ENCODE measurements around the gene TTF1. TPM values are rescaled to one million over a fixed set of nuclear protein-coding genes. Genes with fewer than 3 reads are reported as not detected.
"Not testable (repeated sequence)": the region's sequence is repeated elsewhere in the genome, so short reads cannot be mapped to it uniquely, and the experiment has no call there.

TTF1 gene
- total RNA-seq, 1 donor from 2014 or later = 9.4 TPM

GRCh38 chr9:132401824-132402223, 4.8 kb downstream of the TTF1 start:
- peaks cover 19 to 31% (median 28%) of the 10 kb centered on the region in 3 donors for H3K36me3 ChIP-seq (ENCODE audit: control insufficient read depth in 3 of 3, insufficient read depth in 3 of 3, low read length in 3 of 3)
- peaks cover 7 to 12% (median 11%) of the 10 kb centered on the region in 3 donors for H3K4me1 ChIP-seq (ENCODE audit: control insufficient read depth in 3 of 3, insufficient read depth in 3 of 3, low read length in 3 of 3)
- H3K27me3 ChIP-seq (ENCODE audit: control insufficient read depth in 3 of 3, insufficient read depth in 3 of 3, low read length in 3 of 3) = no peaks in the 10 kb centered on the region
- no peaks in the 10 kb centered on the region for H3K9me3 ChIP-seq (ENCODE audit: control insufficient read depth in 3 of 3, low read length in 3 of 3)
- H3K27ac ChIP-seq (ENCODE audit: low read depth, low read length) = no peak overlapping the region
- H3K4me3 ChIP-seq (ENCODE audit: low read length in 3 of 3) = no peak overlapping the region
- no peak overlapping the region for H3K9ac ChIP-seq (ENCODE audit: low read depth in 1 of 3, low read length in 3 of 3)

GRCh38 chr9:132395560-132395959, 11.1 kb downstream of the TTF1 start:
- Histone ChIP-seq H3K4me1 (ENCODE audit: control insufficient read depth in 3 of 3, insufficient read depth in 3 of 3, low read length in 3 of 3) (peaks cover 0 to 3% (median 0%) of the 10 kb centered on the region in 3 donors), H3K36me3 (ENCODE audit: control insufficient read depth in 3 of 3, insufficient read depth in 3 of 3, low read length in 3 of 3) (peaks cover 35 to 66% (median 58%) of the 10 kb centered on the region in 3 donors), H3K9me3 (ENCODE audit: control insufficient read depth in 3 of 3, low read length in 3 of 3) (no peaks in the 10 kb centered on the region)

GRCh38 chr9:132391449-132391848, 15.2 kb downstream of the TTF1 start:
- no peaks in the 10 kb centered on the region for H3K27me3 ChIP-seq (ENCODE audit: control insufficient read depth in 3 of 3, insufficient read depth in 3 of 3, low read length in 3 of 3)
- no peak overlapping the region for H3K9ac ChIP-seq (ENCODE audit: low read depth in 1 of 3, low read length in 3 of 3)
- H3K4me3 ChIP-seq (ENCODE audit: low read length in 3 of 3) = no peak overlapping the region
- peaks cover 0 to 3% (median 0%) of the 10 kb centered on the region in 3 donors for H3K4me1 ChIP-seq (ENCODE audit: control insufficient read depth in 3 of 3, insufficient read depth in 3 of 3, low read length in 3 of 3)
- no peak overlapping the region for H3K27ac ChIP-seq (ENCODE audit: low read depth, low read length)
- no peaks in the 10 kb centered on the region for H3K9me3 ChIP-seq (ENCODE audit: control insufficient read depth in 3 of 3, low read length in 3 of 3)
- peaks cover 44 to 74% (median 64%) of the 10 kb centered on the region in 3 donors for H3K36me3 ChIP-seq (ENCODE audit: control insufficient read depth in 3 of 3, insufficient read depth in 3 of 3, low read length in 3 of 3)

More at GRCh38 chr9:132395560-132395959, 11.1 kb downstream of the TTF1 start:
- Histone ChIP-seq H3K4me3 (ENCODE audit: low read length in 3 of 3) (no peak overlapping the region), H3K27ac (ENCODE audit: low read depth, low read length) (no peak overlapping the region), H3K9ac (ENCODE audit: low read depth in 1 of 3, low read length in 3 of 3) (no peak overlapping the region), H3K27me3 (ENCODE audit: control insufficient read depth in 3 of 3, insufficient read depth in 3 of 3, low read length in 3 of 3) (no peaks in the 10 kb centered on the region)

GRCh38 chr9:132390966-132391365, 15.7 kb downstream of the TTF1 start:
- H3K36me3 ChIP-seq (ENCODE audit: control insufficient read depth in 3 of 3, insufficient read depth in 3 of 3, low read length in 3 of 3) = peaks cover 42 to 74% (median 63%) of the 10 kb centered on the region in 3 donors
- no peak overlapping the region for H3K9ac ChIP-seq (ENCODE audit: low read depth in 1 of 3, low read length in 3 of 3)
- H3K4me1 ChIP-seq (ENCODE audit: control insufficient read depth in 3 of 3, insufficient read depth in 3 of 3, low read length in 3 of 3) = peaks cover 0 to 3% (median 0%) of the 10 kb centered on the region in 3 donors
- no peaks in the 10 kb centered on the region for H3K27me3 ChIP-seq (ENCODE audit: control insufficient read depth in 3 of 3, insufficient read depth in 3 of 3, low read length in 3 of 3)
- no peak overlapping the region for H3K4me3 ChIP-seq (ENCODE audit: low read length in 3 of 3)
- H3K9me3 ChIP-seq (ENCODE audit: control insufficient read depth in 3 of 3, low read length in 3 of 3) = no peaks in the 10 kb centered on the region
- no peak overlapping the region for H3K27ac ChIP-seq (ENCODE audit: low read depth, low read length)

- no peak overlapping the region for H3K4me3 ChIP-seq (ENCODE audit: low read length in 3 of 3)
- no peak overlapping the region for H3K27ac ChIP-seq (ENCODE audit: low read depth, low read length)
- H3K36me3 ChIP-seq (ENCODE audit: control insufficient read depth in 3 of 3, insufficient read depth in 3 of 3, low read length in 3 of 3) = peaks cover 39 to 75% (median 59%) of the 10 kb centered on the region in 3 donors
- H3K9me3 ChIP-seq (ENCODE audit: control insufficient read depth in 3 of 3, low read length in 3 of 3) = no peaks in the 10 kb centered on the region
- H3K4me1 ChIP-seq (ENCODE audit: control insufficient read depth in 3 of 3, insufficient read depth in 3 of 3, low read length in 3 of 3) = no peaks in the 10 kb centered on the region
- no peaks in the 10 kb centered on the region for H3K27me3 ChIP-seq (ENCODE audit: control insufficient read depth in 3 of 3, insufficient read depth in 3 of 3, low read length in 3 of 3)
- no peak overlapping the region for H3K9ac ChIP-seq (ENCODE audit: low read depth in 1 of 3, low read length in 3 of 3)
These were observed 19.5 kb downstream of the TTF1 start for GRCh38 chr9:132387133-132387532.

- no peak overlapping the region for H3K9ac ChIP-seq (ENCODE audit: low read depth in 1 of 3, low read length in 3 of 3)
- H3K36me3 ChIP-seq (ENCODE audit: control insufficient read depth in 3 of 3, insufficient read depth in 3 of 3, low read length in 3 of 3) = peaks cover 25 to 56% (median 48%) of the 10 kb centered on the region in 3 donors
- H3K27ac ChIP-seq (ENCODE audit: low read depth, low read length) = no peak overlapping the region
- no peaks in the 10 kb centered on the region for H3K9me3 ChIP-seq (ENCODE audit: control insufficient read depth in 3 of 3, low read length in 3 of 3)
- H3K4me3 ChIP-seq (ENCODE audit: low read length in 3 of 3) = no peak overlapping the region
- H3K27me3 ChIP-seq (ENCODE audit: control insufficient read depth in 3 of 3, insufficient read depth in 3 of 3, low read length in 3 of 3) = no peaks in the 10 kb centered on the region
- no peaks in the 10 kb centered on the region for H3K4me1 ChIP-seq (ENCODE audit: control insufficient read depth in 3 of 3, insufficient read depth in 3 of 3, low read length in 3 of 3)
These were observed 22.3 kb downstream of the TTF1 start for GRCh38 chr9:132384376-132384775.

- Histone ChIP-seq H3K36me3 (ENCODE audit: control insufficient read depth in 3 of 3, insufficient read depth in 3 of 3, low read length in 3 of 3) (peaks cover 27 to 58% (median 50%) of the 10 kb centered on the region in 3 donors), H3K9me3 (ENCODE audit: control insufficient read depth in 3 of 3, low read length in 3 of 3) (no peaks in the 10 kb centered on the region), H3K27me3 (ENCODE audit: control insufficient read depth in 3 of 3, insufficient read depth in 3 of 3, low read length in 3 of 3) (no peaks in the 10 kb centered on the region), H3K4me3 (ENCODE audit: low read length in 3 of 3) (no peak overlapping the region), H3K27ac (ENCODE audit: low read depth, low read length) (no peak overlapping the region), H3K9ac (ENCODE audit: low read depth in 1 of 3, low read length in 3 of 3) (no peak overlapping the region), H3K4me1 (ENCODE audit: control insufficient read depth in 3 of 3, insufficient read depth in 3 of 3, low read length in 3 of 3) (no peaks in the 10 kb centered on the region)
These were observed 23.2 kb downstream of the TTF1 start for GRCh38 chr9:132383462-132383883.

- no peak overlapping the region for H3K4me3 ChIP-seq (ENCODE audit: low read length in 3 of 3)
- H3K4me1 ChIP-seq (ENCODE audit: control insufficient read depth in 3 of 3, insufficient read depth in 3 of 3, low read length in 3 of 3) = no peaks in the 10 kb centered on the region
- no peak overlapping the region for H3K27ac ChIP-seq (ENCODE audit: low read depth, low read length)
- H3K36me3 ChIP-seq (ENCODE audit: control insufficient read depth in 3 of 3, insufficient read depth in 3 of 3, low read length in 3 of 3) = peaks cover 32 to 60% (median 50%) of the 10 kb centered on the region in 3 donors
- no peaks in the 10 kb centered on the region for H3K27me3 ChIP-seq (ENCODE audit: control insufficient read depth in 3 of 3, insufficient read depth in 3 of 3, low read length in 3 of 3)
- no peaks in the 10 kb centered on the region for H3K9me3 ChIP-seq (ENCODE audit: control insufficient read depth in 3 of 3, low read length in 3 of 3)
- H3K9ac ChIP-seq (ENCODE audit: low read depth in 1 of 3, low read length in 3 of 3) = no peak overlapping the region
These were observed 24.6 kb downstream of the TTF1 start for GRCh38 chr9:132381966-132382541.

- H3K9ac ChIP-seq (ENCODE audit: low read depth in 1 of 3, low read length in 3 of 3); H3K4me3 ChIP-seq (ENCODE audit: low read length in 3 of 3); H3K27me3 ChIP-seq (ENCODE audit: control insufficient read depth in 3 of 3, insufficient read depth in 3 of 3, low read length in 3 of 3); H3K27ac ChIP-seq (ENCODE audit: low read depth, low read length); H3K9me3 ChIP-seq (ENCODE audit: control insufficient read depth in 3 of 3, low read length in 3 of 3); H3K4me1 ChIP-seq (ENCODE audit: control insufficient read depth in 3 of 3, insufficient read depth in 3 of 3, low read length in 3 of 3): not testable (repeated sequence)
- H3K36me3 ChIP-seq (ENCODE audit: control insufficient read depth in 3 of 3, insufficient read depth in 3 of 3, low read length in 3 of 3) = peaks cover 29 to 41% (median 37%) of the 10 kb centered on the region in 3 donors
These were observed 28.2 kb downstream of the TTF1 start for GRCh38 chr9:132378416-132378815.

- H3K4me1 ChIP-seq (ENCODE audit: control insufficient read depth in 3 of 3, insufficient read depth in 3 of 3, low read length in 3 of 3); H3K9ac ChIP-seq (ENCODE audit: low read depth in 1 of 3, low read length in 3 of 3); H3K27ac ChIP-seq (ENCODE audit: low read depth, low read length); H3K4me3 ChIP-seq (ENCODE audit: low read length in 3 of 3); H3K27me3 ChIP-seq (ENCODE audit: control insufficient read depth in 3 of 3, insufficient read depth in 3 of 3, low read length in 3 of 3); H3K9me3 ChIP-seq (ENCODE audit: control insufficient read depth in 3 of 3, low read length in 3 of 3): not testable (repeated sequence)
- peaks cover 29 to 41% (median 37%) of the 10 kb centered on the region in 3 donors for H3K36me3 ChIP-seq (ENCODE audit: control insufficient read depth in 3 of 3, insufficient read depth in 3 of 3, low read length in 3 of 3)
These were observed 28.9 kb downstream of the TTF1 start for GRCh38 chr9:132377769-132378168.

All from skeletal muscle tissue (tissue), 4 donors.